C4-2B (cell line): ENCODE measurements around the gene BRINP1.

Source experiments
- CTCF ChIP-seq: fragments of 450-650 bp; conservative IDR thresholded peaks from 2 replicates; pipeline ENCODE4 v1.5.1; 2017; ENCODE audit warnings: mild to moderate bottlenecking
- ZFX ChIP-seq: fragments of 450-650 bp; IDR thresholded peaks from 2 replicates; pipeline ENCODE4 v1.6.1; 2017

- TF ChIP-seq CTCF (no peak), ZFX (no peak)
Observed at GRCh38 chr9:119322184-119322583, 47.1 kb downstream of the BRINP1 start.
